ENCODE data around the gene TEC.
"Not testable (repeated sequence)": the region's sequence is repeated elsewhere in the genome, so short reads cannot be mapped to it uniquely, and the experiment has no call there.

Gene TEC

GRCh38 chr4:48268956-48269860 is at the start of gene TEC:
Gene TEC (minus strand): TSS chr4:48269838. CDS start chr4:48228614, 41,224 bp downstream.
- DNase-seq (ENCODE audit: low read depth, low spot score), result peak; percentile 38

- no peak for DNase-seq (ENCODE audit: low read depth, low spot score)
These were observed 46.3 kb upstream of the TEC start for GRCh38 chr4:48315728-48316630.

GRCh38 chr4:48314746-48315145 is 45.1 kb upstream of the TEC start:
- not testable (repeated sequence) for DNase-seq (ENCODE audit: low read depth, low spot score)

GRCh38 chr4:48311896-48312295 is 42.3 kb upstream of the TEC start:
- DNase-seq (ENCODE audit: low read depth, low spot score), result no peak

GRCh38 chr4:48308901-48309300 is 39.3 kb upstream of the TEC start:
- no peak for DNase-seq (ENCODE audit: low read depth, low spot score)

GRCh38 chr4:48307528-48307927 is 37.9 kb upstream of the TEC start:
- DNase-seq (ENCODE audit: low read depth, low spot score), result no peak

- DNase-seq (ENCODE audit: low read depth, low spot score), result no peak
These were observed 35.9 kb upstream of the TEC start for GRCh38 chr4:48305508-48305907.

GRCh38 chr4:48300004-48300403 is 30.4 kb upstream of the TEC start:
- DNase-seq (ENCODE audit: low read depth, low spot score), result no peak

- no peak for DNase-seq (ENCODE audit: low read depth, low spot score)
These were observed 29.9 kb upstream of the TEC start for GRCh38 chr4:48299560-48299959.

- no peak for DNase-seq (ENCODE audit: low read depth, low spot score)
These were observed 27.7 kb upstream of the TEC start for GRCh38 chr4:48297256-48297846.

- no peak for DNase-seq (ENCODE audit: low read depth, low spot score)
These were observed 26.7 kb upstream of the TEC start for GRCh38 chr4:48296365-48296764.

GRCh38 chr4:48295116-48295515 is 25.5 kb upstream of the TEC start:
- DNase-seq (ENCODE audit: low read depth, low spot score), result no peak

- not testable (repeated sequence) for DNase-seq (ENCODE audit: low read depth, low spot score)
These were observed 22.7 kb upstream of the TEC start for GRCh38 chr4:48292218-48292790.

- DNase-seq (ENCODE audit: low read depth, low spot score), result no peak
These were observed 20.6 kb upstream of the TEC start for GRCh38 chr4:48290146-48290772.

- not testable (repeated sequence) for DNase-seq (ENCODE audit: low read depth, low spot score)
These were observed 16.4 kb upstream of the TEC start for GRCh38 chr4:48286060-48286459.

GRCh38 chr4:48285640-48286039 is 16.0 kb upstream of the TEC start:
- not testable (repeated sequence) for DNase-seq (ENCODE audit: low read depth, low spot score)

GRCh38 chr4:48275686-48276085 is 6.0 kb upstream of the TEC start:
- no peak for DNase-seq (ENCODE audit: low read depth, low spot score)

- no peak for DNase-seq (ENCODE audit: low read depth, low spot score)
These were observed 5.6 kb upstream of the TEC start for GRCh38 chr4:48275247-48275646.

GRCh38 chr4:48271626-48272025 is 2.0 kb upstream of the TEC start:
- no peak for DNase-seq (ENCODE audit: low read depth, low spot score)

GRCh38 chr4:48270951-48271473 is 1.4 kb upstream of the TEC start:
- no peak for DNase-seq (ENCODE audit: low read depth, low spot score)

- no peak for DNase-seq (ENCODE audit: low read depth, low spot score)
These were observed 872 bp upstream of the TEC start for GRCh38 chr4:48270523-48270897.

Measured in iPS DF 19.7 (cell line).